CD4-positive, alpha-beta T cell (primary cell): ENCODE measurements around the gene PCDHA3. TPM values are rescaled to one million over a fixed set of nuclear protein-coding genes. Genes with fewer than 3 reads are reported as not detected.
"Not testable (repeated sequence)": the region's sequence is repeated elsewhere in the genome, so short reads cannot be mapped to it uniquely, and the experiment has no call there.

Source experiments
- ATAC-seq: fragments of 200-7000 bp; cut with Tn5 transposase; one replicate; pipeline ENCODE4 v1.10.0; 2022; ENCODE audit warnings: mild to moderate bottlenecking; ENCODE audit not compliant: poor library complexity
- CTCF ChIA-PET: fragments of 350-600 bp; sonication (Branson Sonifier 250); formaldehyde crosslinking; loops from one replicate; lab custom pipeline; 2021; ENCODE audit warnings: antibody characterized with exemption, inconsistent platforms; lab: Charles Lee
- POLR2A ChIA-PET: fragments of 350-600 bp; sonication (Branson Sonifier 250); formaldehyde crosslinking; loops from one replicate; lab custom pipeline; 2021; ENCODE audit warnings: antibody characterized with exemption, inconsistent platforms; lab: Charles Lee
- DNase-seq, 14 experiments: peaks; one replicate each; pipeline ENCODE4 v3.0.0-alpha.2; 2013 to 2020; ENCODE audit warnings: mixed read lengths in 2 of 14
- H3K27ac ChIP-seq, 2 donors: one replicate each; pipeline versions ENCODE4 v1.5.1 to v1.7.0; 2013; ENCODE audit warnings: low read length in 2 of 2, low read depth in 1 of 2, mild to moderate bottlenecking in 1 of 2
- H3K27me3 ChIP-seq, 2 experiments: 1 replicate in 1 of 2; 2 replicates in 1 of 2; pipeline versions ENCODE4 v1.6.1 to v1.7.0; 2013; ENCODE audit warnings: low read length in 2 of 2, control low read depth in 1 of 2, mild to moderate bottlenecking in 1 of 2, moderate library complexity in 1 of 2; ENCODE audit not compliant: insufficient read depth in 2 of 2, control insufficient read depth in 1 of 2
- H3K36me3 ChIP-seq: one replicate; pipeline ENCODE4 v1.6.1; 2013; ENCODE audit warnings: low read length, control low read depth; ENCODE audit not compliant: insufficient read depth
- H3K4me1 ChIP-seq: one replicate; pipeline ENCODE4 v1.6.1; 2013; ENCODE audit warnings: low read length, control low read depth; ENCODE audit not compliant: insufficient read depth
- H3K4me3 ChIP-seq: one replicate; pipeline ENCODE4 v1.5.1; 2013; ENCODE audit warnings: mild to moderate bottlenecking, low read length, moderate library complexity
- H3K9me3 ChIP-seq, 2 experiments: 1 replicate in 1 of 2; 2 replicates in 1 of 2; pipeline versions ENCODE4 v1.6.1 to v1.7.0; 2013; ENCODE audit warnings: low read length in 2 of 2, mild to moderate bottlenecking in 2 of 2, control low read depth in 1 of 2, moderate library complexity in 1 of 2; ENCODE audit not compliant: control insufficient read depth in 1 of 2, insufficient read depth in 1 of 2
- H3K27ac Mint-ChIP-seq: one replicate; pipeline ENCODE4 v1.8.0; 2020; ENCODE audit warnings: mixed read lengths
- H3K27me3 Mint-ChIP-seq: one replicate; pipeline ENCODE4 v1.8.0; 2021; ENCODE audit warnings: mixed read lengths
- H3K36me3 Mint-ChIP-seq: one replicate; pipeline ENCODE4 v1.8.0; 2021; ENCODE audit warnings: low read depth, mixed read lengths
- H3K4me1 Mint-ChIP-seq: one replicate; pipeline ENCODE4 v1.8.0; 2021; ENCODE audit warnings: low read depth, mixed read lengths
- H3K4me3 Mint-ChIP-seq: one replicate; pipeline ENCODE4 v1.8.0; 2020; ENCODE audit warnings: mild to moderate bottlenecking, mixed read lengths
- H3K9me3 Mint-ChIP-seq: one replicate; pipeline ENCODE4 v1.8.0; 2020; ENCODE audit warnings: mixed read lengths
- intact Hi-C, 2 experiments: fragments of 100-400 bp; cut with DNase I in 1 of 2; cut with micrococcal nuclease in 1 of 2; formaldehyde crosslinking; loops; one replicate each; pipeline versions ENCODE4 v1.15.1 to v1.9.0; 2023 to 2025; cut with DNase I, micrococcal nuclease
- total RNA-seq, 174 experiments: library from RNA in 2 of 174; stranded (reverse) in 2 of 174; gene quantifications; one replicate each; pipeline ENCODE4 v1.2.3 and lab custom pipeline; 2021 to 2026
- TF ChIP-seq, protein P1 (sequence below): fragments of 200-600 bp; IDR thresholded peaks from one replicate; pipeline ENCODE4 v1.8.0; 2022; ENCODE audit warnings: antibody characterized with exemption, mild to moderate bottlenecking

Gene PCDHA3
- total RNA-seq, 2 experiments from 2014 or later, result not detected

DNA sequence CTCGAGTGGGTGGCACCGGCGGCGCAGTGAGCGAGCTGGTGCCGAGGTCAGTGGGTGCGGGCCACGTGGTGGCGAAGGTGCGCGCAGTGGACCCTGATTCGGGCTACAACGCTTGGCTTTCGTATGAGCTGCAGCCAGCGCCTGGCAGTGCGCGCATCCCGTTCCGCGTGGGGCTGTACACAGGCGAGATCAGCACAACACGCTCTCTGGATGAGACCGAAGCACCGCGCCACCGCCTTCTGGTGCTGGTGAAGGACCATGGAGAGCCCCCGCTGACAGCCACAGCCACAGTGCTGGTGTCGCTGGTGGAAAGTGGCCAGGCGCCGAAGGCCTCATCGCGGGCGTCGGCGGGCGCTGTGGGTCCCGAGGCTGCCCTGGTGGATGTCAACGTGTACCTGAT lies 22.6 kb downstream of the PCDHA3 start:
- intact Hi-C loops, result no loop called here
- Histone ChIP-seq H3K4me1 (no peaks in the 10 kb centered on the region), H3K36me3 (no peaks in the 10 kb centered on the region), H3K27ac (no peak overlapping the region), H3K27me3 (peaks cover 18 to 29% of the 10 kb centered on the region in 2 experiments), H3K9me3 (peaks cover 20 to 33% of the 10 kb centered on the region in 2 experiments), H3K4me3 (no peak overlapping the region)
- Mint-ChIP-seq H3K36me3 (peaks cover 8% of the 10 kb centered on the region), H3K9me3 (peaks cover 10% of the 10 kb centered on the region), H3K27me3 (peaks cover 46% of the 10 kb centered on the region), H3K27ac (no peak overlapping the region), H3K4me1 (no peaks in the 10 kb centered on the region), H3K4me3 (no peak overlapping the region)
- TF ChIP-seq, protein P1, sequence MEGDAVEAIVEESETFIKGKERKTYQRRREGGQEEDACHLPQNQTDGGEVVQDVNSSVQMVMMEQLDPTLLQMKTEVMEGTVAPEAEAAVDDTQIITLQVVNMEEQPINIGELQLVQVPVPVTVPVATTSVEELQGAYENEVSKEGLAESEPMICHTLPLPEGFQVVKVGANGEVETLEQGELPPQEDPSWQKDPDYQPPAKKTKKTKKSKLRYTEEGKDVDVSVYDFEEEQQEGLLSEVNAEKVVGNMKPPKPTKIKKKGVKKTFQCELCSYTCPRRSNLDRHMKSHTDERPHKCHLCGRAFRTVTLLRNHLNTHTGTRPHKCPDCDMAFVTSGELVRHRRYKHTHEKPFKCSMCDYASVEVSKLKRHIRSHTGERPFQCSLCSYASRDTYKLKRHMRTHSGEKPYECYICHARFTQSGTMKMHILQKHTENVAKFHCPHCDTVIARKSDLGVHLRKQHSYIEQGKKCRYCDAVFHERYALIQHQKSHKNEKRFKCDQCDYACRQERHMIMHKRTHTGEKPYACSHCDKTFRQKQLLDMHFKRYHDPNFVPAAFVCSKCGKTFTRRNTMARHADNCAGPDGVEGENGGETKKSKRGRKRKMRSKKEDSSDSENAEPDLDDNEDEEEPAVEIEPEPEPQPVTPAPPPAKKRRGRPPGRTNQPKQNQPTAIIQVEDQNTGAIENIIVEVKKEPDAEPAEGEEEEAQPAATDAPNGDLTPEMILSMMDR, result no peak
- ChIA-PET CTCF (no interaction called here), POLR2A (no interaction called here)
- DNase-seq (no peak), ATAC-seq (no peak)

DNA sequence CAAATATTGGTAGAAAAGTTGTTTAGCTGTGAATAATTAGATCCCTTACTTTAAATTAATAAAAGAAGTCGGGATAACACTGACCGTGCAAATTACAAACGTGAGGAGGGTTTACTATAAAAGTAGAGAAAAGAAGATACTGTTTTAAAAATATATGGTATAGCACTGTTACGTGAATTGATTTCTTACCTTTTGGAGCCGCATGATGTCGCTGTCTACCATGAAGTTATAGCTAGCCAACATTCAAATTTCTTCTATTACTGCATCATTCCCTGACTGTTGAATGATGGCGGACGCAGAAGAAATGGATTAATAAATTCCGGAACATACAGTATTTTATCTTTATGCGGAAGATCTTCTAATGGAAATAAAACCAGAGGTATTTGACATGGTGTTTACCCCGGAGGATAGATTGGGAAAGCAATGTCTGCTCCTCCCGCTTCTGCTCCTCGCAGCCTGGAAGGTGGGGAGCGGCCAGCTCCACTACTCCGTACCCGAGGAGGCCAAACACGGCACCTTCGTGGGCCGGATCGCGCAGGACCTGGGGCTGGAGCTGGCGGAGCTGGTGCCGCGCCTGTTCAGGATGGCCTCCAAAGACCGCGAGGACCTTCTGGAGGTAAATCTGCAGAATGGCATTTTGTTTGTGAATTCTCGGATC lies 27.0 kb downstream of the PCDHA3 start, which contains the start of gene PCDHA6:
Gene PCDHA6, plus strand, starts transcription at position 257 of the 658 bp plus-strand sequence. Its CDS starts 132 bp downstream, at position 389.
- H3K27me3 ChIP-seq, result peaks cover 14 to 32% of the 10 kb centered on the region in 2 experiments
- intact Hi-C loops, result no loop called here
- ChIA-PET CTCF (no interaction called here), POLR2A (no interaction called here)
- no peak within 1 kb of the TSS for H3K27ac ChIP-seq
- DNase-seq, result no peak
- H3K4me1 ChIP-seq, result no peaks in the 10 kb centered on the region
- Mint-ChIP-seq H3K9me3 (peaks cover 16% of the 10 kb centered on the region), H3K27me3 (peaks cover 51% of the 10 kb centered on the region), H3K4me3 (no peak within 1 kb of the TSS), H3K36me3 (peaks cover 8% of the 10 kb centered on the region), H3K27ac (no peak within 1 kb of the TSS), H3K4me1 (no peaks in the 10 kb centered on the region)
- H3K4me3 ChIP-seq, result no peak within 1 kb of the TSS
- H3K9me3 ChIP-seq, result peaks cover 40 to 42% of the 10 kb centered on the region in 2 experiments
- no peaks in the 10 kb centered on the region for H3K36me3 ChIP-seq
- TF ChIP-seq, protein P1, result no peak
- no peak for ATAC-seq

DNA sequence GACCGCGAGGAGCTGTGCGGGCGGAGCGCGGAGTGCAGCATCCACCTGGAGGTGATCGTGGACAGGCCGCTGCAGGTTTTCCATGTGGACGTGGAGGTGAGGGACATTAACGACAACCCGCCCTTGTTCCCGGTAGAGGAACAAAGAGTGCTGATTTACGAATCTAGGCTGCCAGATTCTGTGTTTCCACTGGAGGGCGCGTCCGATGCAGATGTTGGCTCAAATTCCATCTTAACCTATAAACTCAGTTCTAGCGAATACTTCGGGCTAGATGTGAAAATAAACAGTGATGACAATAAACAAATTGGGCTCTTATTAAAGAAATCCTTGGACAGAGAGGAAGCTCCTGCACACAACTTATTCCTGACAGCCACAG lies 27.5 kb downstream of the PCDHA3 start:
- DNase-seq, result no peak
- Histone ChIP-seq H3K4me1 (no peaks in the 10 kb centered on the region), H3K9me3 (peaks cover 34 to 42% of the 10 kb centered on the region in 2 experiments), H3K27me3 (peaks cover 13 to 36% of the 10 kb centered on the region in 2 experiments), H3K27ac (no peak overlapping the region), H3K4me3 (no peak overlapping the region), H3K36me3 (no peaks in the 10 kb centered on the region)
- intact Hi-C loops, result no loop called here
- no peak for ATAC-seq
- Mint-ChIP-seq H3K36me3 (peaks cover 8% of the 10 kb centered on the region), H3K27me3 (peaks cover 55% of the 10 kb centered on the region), H3K9me3 (peaks cover 19% of the 10 kb centered on the region), H3K4me1 (no peaks in the 10 kb centered on the region), H3K27ac (no peak overlapping the region), H3K4me3 (no peak overlapping the region)
- ChIA-PET CTCF (no interaction called here), POLR2A (no interaction called here)
- TF ChIP-seq, protein P1, result no peak

DNA sequence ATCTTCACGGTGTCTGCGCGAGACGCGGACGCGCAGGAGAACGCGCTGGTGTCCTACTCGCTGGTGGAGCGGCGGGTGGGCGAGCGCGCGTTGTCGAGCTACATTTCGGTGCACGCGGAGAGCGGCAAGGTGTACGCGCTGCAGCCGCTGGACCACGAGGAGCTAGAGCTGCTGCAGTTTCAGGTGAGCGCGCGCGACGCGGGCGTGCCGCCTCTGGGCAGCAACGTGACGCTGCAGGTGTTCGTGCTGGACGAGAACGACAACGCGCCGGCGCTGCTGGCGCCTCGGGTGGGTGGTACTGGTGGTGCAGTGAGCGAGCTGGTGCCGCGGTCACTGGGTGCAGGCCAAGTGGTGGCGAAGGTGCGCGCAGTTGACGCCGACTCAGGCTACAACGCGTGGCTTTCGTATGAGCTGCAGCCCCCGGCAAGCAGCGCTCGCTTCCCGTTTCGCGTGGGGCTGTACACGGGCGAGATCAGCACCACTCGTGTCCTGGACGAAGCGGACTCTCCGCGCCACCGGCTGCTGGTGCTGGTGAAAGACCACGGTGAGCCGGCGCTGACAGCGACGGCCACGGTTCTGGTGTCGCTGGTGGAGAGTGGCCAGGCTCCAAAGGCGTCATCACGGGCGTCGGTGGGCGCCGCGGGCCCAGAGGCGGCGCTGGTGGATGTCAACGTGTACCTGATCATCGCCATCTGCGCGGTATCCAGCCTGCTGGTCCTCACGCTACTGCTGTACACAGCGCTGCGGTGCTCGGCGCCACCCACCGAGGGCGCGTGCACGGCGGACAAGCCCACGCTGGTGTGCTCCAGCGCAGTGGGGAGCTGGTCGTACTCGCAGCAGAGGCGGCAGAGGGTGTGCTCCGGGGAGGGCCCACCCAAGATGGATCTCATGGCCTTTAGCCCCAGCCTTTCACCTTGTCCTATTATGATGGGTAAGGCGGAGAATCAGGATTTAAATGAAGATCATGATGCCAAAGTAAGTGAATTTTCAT lies 28.9 kb downstream of the PCDHA3 start:
- ATAC-seq, H3K36me3 Mint-ChIP-seq, H3K27ac Mint-ChIP-seq, intact Hi-C loops, H3K36me3 ChIP-seq, H3K27ac ChIP-seq, H3K4me1 ChIP-seq, H3K4me3 ChIP-seq, H3K4me3 Mint-ChIP-seq, H3K4me1 Mint-ChIP-seq, POLR2A ChIA-PET, CTCF ChIA-PET, DNase-seq: not testable (repeated sequence)
- peaks cover 22% of the 10 kb centered on the region for H3K9me3 Mint-ChIP-seq
- H3K27me3 ChIP-seq, result peaks cover 17 to 36% of the 10 kb centered on the region in 2 experiments
- H3K27me3 Mint-ChIP-seq, result peaks cover 66% of the 10 kb centered on the region
- peaks cover 35 to 42% of the 10 kb centered on the region in 2 experiments for H3K9me3 ChIP-seq
